NCI-H128 (cell line): Measurements from ENCODE around the gene PTH1R.

Source experiments
- DNase-seq: peaks from one replicate; lab custom pipeline; 2025; ENCODE audit not compliant: unreplicated experiment; lab: John Stamatoyannopoulos, UW

The PTH1R gene

DNA sequence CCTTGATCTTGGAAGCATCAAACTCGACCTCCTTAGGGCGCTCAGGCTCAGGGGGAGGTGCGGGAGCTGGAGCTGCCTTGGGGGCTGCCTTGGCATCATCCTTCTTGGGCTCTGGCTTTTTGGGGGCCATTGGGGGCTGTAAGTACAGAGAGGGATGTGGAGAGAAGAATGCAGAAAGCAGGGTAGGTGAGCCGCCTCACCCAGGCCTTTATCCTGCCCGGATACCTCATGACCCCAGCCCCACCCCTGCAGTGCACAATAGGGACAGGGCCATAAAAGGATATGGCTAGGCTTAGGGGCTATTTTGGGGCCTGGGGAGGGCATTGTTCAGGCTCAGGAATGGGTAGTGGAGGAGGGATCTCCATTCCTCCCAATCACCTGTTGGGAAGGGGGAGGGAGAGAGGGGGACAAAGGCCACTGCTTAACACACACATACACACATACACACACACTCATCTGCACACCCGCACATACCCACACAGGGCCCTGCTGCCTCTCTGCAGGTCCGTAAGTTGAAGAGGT lies 14.2 kb upstream of the PTH1R start, which contains the start of gene MYL3:
Gene MYL3 (minus strand): TSS at position 184 of the 522 bp plus-strand sequence. CDS start 54 bp downstream, at position 130.
- DNase-seq = no peak

DNA sequence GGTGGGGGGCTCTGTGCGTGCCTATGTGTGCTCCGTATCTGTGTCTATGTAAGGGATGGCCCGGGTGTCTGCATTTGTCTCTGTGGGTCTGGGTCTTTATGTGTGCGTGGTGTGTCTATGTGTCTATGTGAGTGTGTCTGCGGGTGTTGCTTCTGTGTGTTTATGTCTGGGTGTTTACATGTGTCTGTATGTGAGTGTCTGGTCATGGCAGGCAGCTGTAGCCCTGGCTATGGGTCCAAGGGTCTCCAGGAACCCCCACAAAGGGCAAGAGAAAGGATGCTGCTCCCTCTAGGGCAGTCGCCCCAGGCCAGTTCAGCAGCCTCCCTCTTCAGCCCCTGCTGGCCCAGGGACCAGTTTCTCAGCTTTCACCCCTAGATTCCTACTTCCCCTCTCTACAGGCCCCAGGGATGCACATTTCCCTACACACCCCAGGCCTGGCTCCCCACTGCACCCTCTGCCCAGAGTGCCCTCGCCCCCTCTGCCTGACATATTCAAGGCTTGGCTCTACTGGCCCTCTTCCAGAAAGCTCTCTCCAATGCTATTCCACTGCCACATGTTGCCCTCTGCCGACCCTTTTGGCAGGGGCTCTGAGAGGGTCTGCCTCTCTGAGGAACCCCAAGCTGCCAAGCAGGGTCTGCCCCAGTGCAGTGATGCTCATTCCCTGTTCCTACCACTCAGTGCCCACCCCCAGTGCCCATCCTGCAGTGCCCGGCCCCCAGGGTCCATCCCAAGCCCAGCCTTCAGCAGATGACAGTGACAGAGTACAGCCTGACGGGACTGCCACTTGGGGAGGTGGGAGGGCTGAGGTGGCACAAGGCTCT lies 13.2 kb upstream of the PTH1R start:
- DNase-seq = no peak

DNA sequence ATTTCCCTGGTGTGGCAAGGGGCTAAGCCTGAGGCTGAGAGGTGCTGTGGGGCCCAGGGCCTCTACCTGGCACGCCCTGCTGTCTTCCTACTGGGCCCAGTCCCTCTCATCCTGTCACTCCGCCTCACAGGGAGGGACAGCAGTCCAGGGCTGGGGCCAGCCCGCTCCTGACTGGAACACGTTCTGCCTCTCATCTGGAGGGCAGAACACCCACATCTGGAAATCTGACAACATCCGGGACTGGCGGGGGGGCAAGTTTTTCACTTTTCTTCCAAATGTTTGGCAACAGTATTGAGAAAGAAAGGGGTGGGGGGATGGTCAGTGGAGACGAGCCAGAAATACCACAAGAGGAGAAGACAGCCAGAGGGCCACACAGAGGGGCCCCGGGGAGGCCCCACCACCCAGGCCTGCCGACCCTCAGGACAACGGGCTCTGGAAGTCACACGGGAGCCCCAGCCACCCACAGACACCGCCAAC lies 12.5 kb upstream of the PTH1R start:
- no peak for DNase-seq

DNA sequence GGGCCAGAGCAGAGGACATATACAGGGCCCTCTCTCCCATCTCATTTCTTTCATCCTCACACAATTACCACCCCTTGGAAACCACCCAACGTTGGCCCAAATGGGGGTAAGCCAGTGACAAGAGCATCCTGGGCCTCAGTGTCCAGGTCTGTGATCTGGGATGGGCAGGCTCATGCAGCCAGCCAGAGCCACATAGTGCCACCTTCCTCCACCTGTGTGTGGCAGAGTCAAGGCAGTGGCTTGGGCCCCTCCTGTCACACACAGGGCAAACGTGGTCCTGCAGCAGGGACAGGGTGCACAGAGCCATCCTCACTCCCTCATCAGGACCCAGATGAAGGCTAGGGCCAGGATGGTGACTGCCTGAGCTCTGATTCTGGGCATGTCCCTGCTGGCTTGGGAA lies 12.0 kb upstream of the PTH1R start:
- DNase-seq = no peak

DNA sequence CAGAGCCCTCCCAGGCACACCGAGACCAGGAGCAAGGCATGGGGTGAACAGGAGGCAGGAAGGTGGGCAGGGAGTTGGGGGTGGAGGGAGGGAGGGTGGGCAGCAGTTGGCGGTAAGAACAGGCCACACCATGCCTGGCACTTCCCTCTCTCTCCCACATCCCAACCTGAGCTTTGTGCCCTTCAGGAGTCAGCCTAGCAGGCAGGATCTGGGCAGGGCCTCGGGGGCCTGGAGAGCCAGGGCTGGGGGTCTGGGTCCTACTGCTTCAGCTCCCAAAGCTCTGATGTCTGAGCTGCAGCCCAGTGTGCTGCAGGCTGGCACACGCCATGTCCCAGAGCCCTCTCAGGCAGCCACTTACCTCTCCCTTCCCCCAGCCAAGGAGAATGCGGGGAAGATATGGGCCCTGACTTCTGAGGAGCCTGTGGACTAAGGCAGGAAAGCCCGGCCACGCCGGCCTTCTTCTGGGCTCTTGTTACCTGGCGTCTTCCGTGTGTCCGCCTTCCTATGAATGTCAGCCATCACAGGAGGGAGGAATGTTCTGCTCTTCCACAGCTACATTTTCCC lies 11.4 kb upstream of the PTH1R start:
- DNase-seq = no peak

DNA sequence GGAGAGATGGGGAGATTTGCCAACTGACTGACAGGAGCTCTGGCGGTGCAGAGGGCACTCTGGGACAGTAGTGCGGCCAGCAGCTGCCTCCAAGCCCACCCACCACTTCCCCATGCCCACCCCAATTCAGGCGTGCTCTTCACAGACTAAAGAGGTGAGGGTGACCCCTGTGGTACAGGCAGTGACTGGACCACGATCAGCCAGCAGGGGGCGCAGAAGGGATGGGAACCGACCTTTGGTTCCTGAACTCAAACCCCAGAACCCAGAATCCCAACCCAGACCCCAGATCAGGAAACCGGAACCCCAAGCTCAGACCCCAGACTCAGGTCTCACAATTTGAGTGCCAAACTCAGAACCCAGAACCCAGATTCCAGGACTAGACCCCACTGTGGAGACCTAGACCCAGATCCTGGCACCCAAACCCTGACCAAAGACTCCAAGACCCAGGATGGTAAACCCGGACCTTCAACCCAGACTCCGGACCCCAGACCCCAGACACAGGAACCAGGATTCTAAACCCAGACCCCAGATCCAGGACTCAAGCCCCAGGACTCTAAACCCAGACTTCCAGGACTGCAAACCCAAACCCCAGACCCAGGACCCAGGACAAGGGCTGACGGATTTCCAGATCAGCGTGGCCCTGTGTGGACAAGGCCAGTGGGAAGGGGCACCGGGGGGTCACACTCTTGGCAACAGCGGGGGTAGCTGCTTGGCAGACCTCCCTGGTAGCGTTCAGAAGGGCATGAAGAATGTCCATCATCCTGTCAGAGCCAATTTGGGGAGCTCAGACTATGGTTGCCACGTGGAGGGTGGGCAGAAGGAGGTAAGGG lies 10.6 kb upstream of the PTH1R start:
- DNase-seq = peak; percentile 12

DNA sequence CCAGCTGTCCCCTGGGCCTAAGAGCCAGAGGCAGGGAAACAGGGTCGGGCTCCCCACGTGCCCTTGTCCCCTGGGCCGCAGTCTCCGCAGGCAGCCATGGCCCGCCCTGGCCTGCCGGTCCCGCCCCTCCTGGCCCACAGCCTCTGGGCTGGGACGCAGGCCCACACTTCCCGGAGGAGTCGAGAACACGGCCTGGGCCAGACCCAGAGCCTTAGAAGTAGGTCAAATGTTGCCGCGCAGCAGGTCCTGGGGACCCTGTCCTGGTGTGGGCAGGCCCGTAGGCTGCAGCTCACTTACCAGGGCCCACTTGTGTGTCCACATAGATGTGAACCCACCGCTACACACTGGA lies 10.0 kb upstream of the PTH1R start:
- no peak for DNase-seq

DNA sequence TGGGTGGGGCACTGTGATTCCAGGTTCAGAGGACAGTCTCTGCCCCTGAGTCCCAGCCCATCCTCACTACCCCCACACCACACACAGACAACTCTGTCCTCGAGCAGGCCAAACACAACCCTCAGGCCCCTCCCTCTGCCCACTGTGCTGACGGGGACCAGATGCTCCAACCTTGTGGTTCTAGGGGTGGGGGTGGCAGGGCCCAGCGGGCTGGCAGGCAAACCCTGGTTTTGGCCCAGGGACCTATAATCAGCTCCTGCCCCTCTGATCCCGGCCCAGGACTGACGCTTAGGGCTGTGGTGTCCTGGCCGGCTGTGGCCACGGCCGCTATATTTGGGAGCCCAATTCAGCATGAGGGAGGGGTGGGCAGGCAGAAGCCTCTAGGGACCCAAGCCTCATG lies 9.2 kb upstream of the PTH1R start:
- no peak for DNase-seq

DNA sequence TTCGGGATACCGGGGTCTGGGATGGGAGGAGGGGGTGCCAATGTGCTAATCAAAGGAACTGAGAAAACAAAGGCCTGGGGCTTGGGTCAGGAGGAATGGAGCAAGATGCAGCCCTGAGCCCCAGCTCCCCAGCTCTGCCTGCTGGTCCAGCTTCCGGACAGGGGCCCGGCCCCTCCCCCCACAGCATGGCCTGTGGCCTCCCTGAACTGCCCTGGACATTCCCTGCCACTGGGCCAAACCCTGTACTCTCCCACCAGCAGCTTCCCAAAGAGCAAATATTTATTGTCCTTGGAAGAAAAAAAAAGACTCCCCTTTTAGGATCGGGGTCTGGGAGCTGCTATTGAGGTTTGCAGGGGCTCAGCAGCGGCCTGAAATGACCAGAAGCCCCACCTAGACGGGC lies 8.6 kb upstream of the PTH1R start:
- no peak for DNase-seq

DNA sequence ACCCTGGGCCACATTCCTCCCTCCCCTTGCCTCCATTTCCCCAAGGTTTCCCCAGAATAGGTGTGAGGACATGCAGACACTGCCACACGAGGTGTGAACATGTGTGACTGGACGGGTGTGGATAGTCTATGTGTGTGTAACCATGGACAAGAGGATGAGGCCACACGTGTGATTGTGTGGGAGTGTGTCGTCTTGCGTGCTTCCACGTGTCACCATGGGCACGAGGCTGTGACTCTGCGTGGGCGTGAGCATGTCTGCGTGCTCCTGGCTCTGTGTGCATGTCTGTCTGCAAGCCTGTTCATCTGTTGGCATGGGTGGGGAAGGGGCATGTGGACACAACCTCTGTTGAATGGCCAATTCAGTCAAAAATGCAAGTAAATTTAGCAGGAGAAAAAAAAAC lies 8.1 kb upstream of the PTH1R start:
- no peak for DNase-seq

DNA sequence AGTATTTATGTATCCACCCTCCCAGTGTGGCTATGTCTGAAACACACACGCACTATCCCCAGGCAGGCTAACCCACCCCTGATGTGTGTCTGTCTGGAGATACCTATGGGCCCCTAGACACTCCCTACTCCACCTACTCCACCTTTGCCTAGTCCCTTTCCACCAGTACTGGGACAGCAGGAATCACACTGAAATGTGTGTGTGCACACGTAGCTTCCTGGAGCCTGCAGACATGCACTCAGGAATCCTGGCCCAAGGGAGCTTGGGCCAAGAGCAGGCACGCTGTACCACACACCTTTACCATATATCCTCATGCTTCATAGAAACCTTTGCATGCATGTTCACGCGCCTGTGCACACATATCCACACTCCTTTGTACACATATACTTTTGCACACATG lies 6.9 kb upstream of the PTH1R start:
- DNase-seq = no peak

DNA sequence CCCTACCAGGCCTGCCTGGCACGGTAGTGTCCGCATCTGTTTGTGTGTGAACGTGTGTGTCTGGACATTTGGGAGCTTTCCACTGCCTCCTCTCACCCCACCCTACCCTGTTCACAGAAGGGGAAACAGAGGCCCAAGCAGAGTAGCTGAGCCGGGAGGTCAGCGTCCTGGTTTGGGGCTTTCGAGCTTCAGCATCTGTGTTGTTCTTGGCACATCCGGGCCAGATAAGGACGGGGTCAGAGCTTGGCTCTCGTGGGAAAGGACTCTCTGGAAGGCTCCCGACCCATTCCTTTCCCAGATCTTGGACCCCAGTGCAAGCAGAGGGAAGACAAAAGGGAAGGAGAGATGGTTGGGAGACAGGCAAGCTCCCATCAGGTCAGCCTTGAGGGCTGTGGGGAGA lies 6.3 kb upstream of the PTH1R start:
- DNase-seq = no peak

DNA sequence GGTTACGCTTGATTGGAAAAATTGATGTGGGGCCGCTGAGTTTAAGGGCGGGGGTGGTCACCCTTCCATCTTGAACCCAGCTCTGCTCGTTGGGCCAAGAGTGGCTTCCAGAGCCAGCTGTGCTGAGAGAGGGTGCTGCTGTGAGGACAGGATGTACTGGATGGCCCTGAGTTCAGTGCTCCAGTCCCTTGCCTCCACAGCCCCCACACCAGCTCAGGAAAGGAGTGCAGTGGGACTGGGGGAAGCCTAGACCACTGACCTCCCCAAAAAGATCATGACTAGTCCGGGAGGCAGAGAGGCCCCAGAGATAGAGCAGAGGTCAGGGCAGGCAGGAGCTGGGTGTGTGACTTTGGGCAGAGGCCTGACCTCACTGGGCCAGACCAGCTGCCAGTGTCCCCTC lies 4.0 kb upstream of the PTH1R start:
- no peak for DNase-seq

DNA sequence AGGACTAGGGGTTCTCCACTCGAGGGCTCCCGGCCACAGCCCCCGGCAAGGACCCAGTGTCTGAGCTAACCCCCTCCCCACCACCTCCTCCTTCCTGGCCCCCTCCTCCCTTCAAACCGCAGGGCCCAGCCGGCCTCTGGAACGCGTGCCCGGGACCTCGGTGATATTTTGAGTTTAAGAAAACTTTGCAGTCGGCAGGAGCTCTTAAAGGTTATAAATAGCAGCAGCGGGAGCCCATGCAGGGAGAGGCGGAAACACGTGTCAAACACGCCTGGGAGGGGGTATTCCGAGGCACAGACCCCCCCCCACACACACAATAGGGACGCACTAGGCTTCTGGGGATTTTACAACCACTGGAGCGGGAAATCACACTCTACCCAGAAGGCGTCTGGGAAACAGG lies 3.1 kb upstream of the PTH1R start:
- no peak for DNase-seq

DNA sequence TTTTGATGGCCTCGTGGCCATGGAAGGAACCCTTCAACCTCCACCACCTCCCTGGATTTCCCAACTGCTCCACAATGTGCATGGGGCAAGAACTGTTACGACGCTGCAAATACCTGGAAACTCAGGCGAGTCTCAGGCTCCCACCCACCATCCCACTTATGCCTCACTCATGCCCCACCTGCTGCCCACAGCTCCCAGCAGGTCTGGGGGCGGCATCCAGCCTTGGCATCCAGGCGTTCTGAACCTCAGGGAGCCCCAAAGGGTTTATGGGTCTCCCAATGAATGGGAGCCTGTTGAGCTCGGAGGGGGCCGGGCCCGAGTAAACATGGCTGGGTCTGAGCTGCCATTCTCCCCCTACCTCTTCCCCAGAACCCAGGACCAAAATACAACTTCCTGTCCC lies 2.0 kb upstream of the PTH1R start:
- DNase-seq = no peak

DNA sequence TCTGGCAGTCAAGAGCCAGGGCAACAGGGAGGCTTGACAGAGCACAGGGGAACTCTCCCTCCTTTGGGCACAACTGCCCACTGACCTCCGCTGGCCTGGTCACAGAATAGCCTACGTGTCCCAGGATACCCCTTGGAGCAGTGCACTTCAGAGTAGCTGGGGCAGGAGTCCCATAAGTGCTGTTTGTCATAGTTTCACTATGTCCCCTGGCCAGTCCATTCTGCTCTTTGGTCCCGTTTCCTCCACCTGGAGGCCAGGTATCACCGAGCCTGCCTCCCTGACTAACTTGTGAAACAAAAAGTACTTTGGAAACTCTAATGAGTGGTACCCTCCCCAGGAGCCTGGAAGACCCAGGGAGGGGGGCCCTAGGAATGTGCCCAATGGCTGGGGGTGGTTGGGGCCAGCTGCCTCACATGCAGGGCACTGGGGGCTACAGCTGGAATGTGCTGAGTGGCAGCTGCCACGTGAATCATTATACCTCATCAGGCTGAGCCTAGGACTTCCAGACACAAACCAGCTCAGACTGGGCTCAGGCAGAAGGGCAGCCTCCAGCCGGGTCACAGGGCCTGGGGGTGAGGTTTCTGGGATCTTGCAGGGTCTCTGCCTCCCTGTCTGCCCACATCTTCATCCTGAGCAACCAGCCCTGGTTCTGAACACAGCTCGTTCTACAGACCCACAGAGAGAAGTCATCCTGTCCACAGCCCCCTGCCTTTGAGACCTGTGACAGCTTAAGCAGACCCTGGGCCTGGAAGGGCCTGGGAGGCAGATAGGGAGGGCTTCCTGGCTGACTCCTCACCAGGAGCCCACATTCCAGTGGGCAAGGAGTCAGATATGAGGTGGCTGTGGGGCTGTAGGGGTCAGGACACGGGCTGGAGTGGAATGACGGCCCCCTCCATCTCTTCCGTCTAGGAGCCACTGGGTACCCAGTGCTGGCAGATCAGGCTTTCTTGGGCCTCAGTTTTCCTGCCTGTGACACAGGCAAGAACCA lies 914 bp upstream of the PTH1R start:
- DNase-seq = no peak

DNA sequence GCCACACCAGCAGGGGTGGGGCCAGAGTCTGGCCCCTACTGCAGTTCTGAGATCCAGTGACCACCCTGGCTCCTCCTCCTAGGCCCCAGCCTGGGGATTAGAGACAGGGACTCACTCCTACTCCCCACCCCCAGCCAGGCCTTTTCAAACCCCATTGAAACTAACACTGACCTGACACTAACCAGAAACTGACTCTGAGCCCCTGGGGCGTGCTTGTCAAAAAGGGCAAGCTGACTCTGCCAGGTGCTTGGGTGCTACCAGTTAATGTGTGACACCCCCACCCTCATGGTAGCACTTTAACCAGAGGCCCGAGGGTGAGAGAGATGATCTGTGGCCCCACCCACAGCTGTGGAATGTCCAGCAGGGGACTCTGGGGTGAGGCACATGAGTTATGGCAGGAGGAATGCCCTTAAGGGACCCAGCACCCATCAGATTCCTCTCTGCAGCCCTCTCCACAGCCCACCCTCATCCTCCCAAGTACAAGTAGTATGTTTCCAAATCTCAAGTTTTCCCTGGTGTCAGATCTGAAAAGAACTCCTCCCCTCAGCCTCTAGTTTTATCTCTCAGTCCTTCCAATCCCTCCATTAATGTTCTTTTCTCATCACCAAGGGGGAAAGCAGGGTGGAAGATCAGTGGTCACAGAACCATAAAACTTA lies 1.4 kb downstream of the PTH1R start:
- no peak for DNase-seq

DNA sequence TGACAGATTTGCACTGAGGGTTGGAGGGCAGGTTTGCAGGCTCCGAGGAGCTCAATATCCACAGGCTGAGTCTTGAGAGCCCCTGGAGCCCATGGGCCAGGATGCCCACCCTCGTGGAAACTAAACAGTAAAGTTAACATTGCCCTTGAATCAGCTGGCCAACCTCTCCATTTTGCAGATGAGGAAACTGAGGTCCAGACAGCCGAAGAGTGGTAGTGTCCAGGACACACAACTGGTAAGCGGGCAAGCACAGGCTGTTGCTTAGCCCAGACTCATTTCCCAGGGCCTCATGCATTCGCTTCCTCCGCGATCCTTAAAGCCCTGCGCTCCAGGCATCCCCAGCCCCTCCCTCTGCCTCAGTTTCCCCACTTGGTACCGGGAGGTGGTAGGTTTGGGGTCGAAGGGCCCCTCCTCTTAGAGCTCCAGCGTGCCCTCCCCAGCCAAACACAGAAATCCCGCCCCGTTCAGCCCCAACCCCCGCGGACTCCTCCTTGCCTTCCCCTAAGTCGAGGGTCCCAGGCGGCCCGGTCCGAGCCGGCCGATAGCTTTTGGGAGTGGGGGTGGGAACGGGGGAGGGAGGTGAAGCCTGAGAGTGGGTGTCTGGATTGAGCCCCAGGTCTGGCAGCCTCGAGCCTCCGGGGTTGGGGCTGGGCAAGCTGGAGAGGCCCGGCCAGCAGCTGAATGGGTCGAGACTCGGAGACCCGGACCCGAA lies 3.5 kb downstream of the PTH1R start:
- no peak for DNase-seq

DNA sequence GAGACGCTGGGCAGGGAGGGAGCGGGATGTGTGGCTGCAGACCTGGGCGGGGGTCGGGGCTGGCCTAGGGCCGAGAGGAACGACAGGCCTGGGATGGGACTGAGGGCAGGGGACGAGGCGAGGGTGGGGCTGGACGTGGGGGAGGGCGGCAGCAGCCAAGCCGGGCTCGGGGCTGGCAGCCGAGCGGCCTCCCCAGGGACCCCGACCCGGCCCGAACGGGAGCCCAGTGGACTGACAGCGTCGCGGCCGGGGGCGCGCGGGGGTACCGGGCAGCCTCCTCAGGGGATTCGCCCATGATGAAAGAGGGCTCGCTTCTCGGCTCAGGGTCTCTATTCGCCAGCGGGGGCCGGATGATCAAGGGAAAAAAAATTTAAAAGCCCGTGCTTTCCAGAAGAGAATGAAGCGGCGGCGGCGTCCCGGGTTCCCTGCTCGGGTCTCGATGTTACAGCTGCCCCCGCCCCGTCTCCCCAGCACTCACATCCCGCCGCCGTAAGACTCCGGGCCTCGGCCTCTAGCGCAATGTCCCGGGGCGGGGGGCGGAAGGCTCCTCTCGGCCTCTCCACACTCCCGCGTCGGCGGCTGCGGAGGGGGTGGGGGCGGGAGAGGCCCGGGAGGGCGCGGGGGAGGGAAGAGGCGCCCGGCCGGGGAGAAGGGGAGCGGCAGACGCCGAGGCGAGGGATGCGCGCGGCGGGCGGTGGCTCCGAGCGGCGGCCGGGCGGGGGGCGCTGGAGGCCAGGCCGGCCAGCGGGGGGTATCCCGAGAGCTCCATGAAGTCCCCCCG lies 4.3 kb downstream of the PTH1R start:
- DNase-seq = no peak
